Activated CD8-positive, alpha-beta T cell treated with anti-CD3 and anti-CD28 coated beads for 36 hours (primary cell): ENCODE data around the gene PTPA. TPM values are rescaled to one million over a fixed set of nuclear protein-coding genes. Genes with fewer than 3 reads are reported as not detected.

Source experiments
- ATAC-seq: fragments of 200-7000 bp; cut with Tn5 transposase; one replicate; pipeline ENCODE4 v1.10.0; 2021; ENCODE audit warnings: mild to moderate bottlenecking, moderate library complexity
- CTCF ChIA-PET: fragments of 350-600 bp; sonication (Branson Sonifier 250); formaldehyde crosslinking; loops from one replicate; lab custom pipeline; 2021; ENCODE audit warnings: antibody characterized with exemption; lab: Charles Lee
- POLR2A ChIA-PET: fragments of 350-600 bp; sonication (Branson Sonifier 250); formaldehyde crosslinking; loops from one replicate; lab custom pipeline; 2021; ENCODE audit warnings: antibody characterized with exemption; lab: Charles Lee
- DNase-seq: peaks from one replicate; pipeline ENCODE4 v3.0.0-alpha.2; 2020
- H3K27ac Mint-ChIP-seq: one replicate; pipeline ENCODE4 v1.8.0; 2021; ENCODE audit warnings: mild to moderate bottlenecking, mixed read lengths
- H3K27me3 Mint-ChIP-seq: one replicate; pipeline ENCODE4 v1.8.0; 2021; ENCODE audit warnings: mixed read lengths
- H3K36me3 Mint-ChIP-seq: one replicate; pipeline ENCODE4 v1.8.0; 2021; ENCODE audit warnings: low read depth, mixed read lengths
- H3K4me1 Mint-ChIP-seq: one replicate; pipeline ENCODE4 v1.8.0; 2021; ENCODE audit warnings: low read depth, mixed read lengths
- H3K4me3 Mint-ChIP-seq: one replicate; pipeline ENCODE4 v1.8.0; 2021; ENCODE audit warnings: mild to moderate bottlenecking, moderate library complexity, mixed read lengths
- H3K9me3 Mint-ChIP-seq: one replicate; pipeline ENCODE4 v1.8.0; 2021; ENCODE audit warnings: mixed read lengths
- intact Hi-C: fragments of 100-400 bp; cut with micrococcal nuclease; formaldehyde crosslinking; loops from one replicate; pipeline ENCODE4 v1.10.0; 2022
- total RNA-seq, 2 experiments: library from RNA; stranded (reverse); gene quantifications; one replicate each; pipeline ENCODE4 v1.2.3, GENCODE V29; 2021
- TF ChIP-seq, protein P1 (sequence below): fragments of 200-600 bp; IDR thresholded peaks from one replicate; pipeline ENCODE4 v1.8.0; 2022; ENCODE audit warnings: antibody characterized with exemption, mild to moderate bottlenecking

Gene PTPA
- total RNA-seq, 2 experiments from 2014 or later = 95.3 to 98.5 TPM

DNA sequence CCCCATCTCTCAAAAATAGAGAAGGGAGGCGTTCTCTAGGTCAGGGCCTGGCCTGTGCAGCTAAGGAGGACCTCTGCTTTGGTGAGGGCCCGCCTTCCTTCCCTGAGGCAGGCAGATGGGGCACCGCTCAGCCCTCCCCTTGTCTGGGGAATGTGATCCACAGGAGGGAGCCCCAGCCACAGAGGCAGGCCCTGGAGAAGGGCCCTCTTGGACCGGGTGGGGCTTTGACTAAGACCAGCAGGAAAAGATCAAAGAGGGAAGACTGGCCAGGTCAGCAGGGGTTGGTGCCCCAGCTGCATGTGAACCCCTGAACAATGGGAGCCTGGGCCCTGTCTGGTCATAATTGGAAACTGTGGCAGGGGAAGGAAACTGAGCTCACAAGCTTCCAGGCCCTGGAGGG is 21.9 kb downstream of the PTPA start:
- ChIA-PET POLR2A (no interaction called here), CTCF (interaction anchor here (1.1 to 3.9 kb wide), 7 partner anchors 8 to 596 kb away, joined by 3 to 116 read pairs (median 14); partner anchors contain the start of gene PTPA)
- ATAC-seq (no peak), DNase-seq (no peak)
- peaks cover 7% of the 10 kb centered on the region for H3K4me1 Mint-ChIP-seq
- H3K4me3 Mint-ChIP-seq = no peak overlapping the region
- no peaks in the 10 kb centered on the region for H3K9me3 Mint-ChIP-seq
- H3K36me3 Mint-ChIP-seq = peaks cover 19% of the 10 kb centered on the region
- intact Hi-C loops = no loop called here
- H3K27ac Mint-ChIP-seq = no peak overlapping the region
- TF ChIP-seq, protein P1, sequence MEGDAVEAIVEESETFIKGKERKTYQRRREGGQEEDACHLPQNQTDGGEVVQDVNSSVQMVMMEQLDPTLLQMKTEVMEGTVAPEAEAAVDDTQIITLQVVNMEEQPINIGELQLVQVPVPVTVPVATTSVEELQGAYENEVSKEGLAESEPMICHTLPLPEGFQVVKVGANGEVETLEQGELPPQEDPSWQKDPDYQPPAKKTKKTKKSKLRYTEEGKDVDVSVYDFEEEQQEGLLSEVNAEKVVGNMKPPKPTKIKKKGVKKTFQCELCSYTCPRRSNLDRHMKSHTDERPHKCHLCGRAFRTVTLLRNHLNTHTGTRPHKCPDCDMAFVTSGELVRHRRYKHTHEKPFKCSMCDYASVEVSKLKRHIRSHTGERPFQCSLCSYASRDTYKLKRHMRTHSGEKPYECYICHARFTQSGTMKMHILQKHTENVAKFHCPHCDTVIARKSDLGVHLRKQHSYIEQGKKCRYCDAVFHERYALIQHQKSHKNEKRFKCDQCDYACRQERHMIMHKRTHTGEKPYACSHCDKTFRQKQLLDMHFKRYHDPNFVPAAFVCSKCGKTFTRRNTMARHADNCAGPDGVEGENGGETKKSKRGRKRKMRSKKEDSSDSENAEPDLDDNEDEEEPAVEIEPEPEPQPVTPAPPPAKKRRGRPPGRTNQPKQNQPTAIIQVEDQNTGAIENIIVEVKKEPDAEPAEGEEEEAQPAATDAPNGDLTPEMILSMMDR = no peak
- no peaks in the 10 kb centered on the region for H3K27me3 Mint-ChIP-seq

DNA sequence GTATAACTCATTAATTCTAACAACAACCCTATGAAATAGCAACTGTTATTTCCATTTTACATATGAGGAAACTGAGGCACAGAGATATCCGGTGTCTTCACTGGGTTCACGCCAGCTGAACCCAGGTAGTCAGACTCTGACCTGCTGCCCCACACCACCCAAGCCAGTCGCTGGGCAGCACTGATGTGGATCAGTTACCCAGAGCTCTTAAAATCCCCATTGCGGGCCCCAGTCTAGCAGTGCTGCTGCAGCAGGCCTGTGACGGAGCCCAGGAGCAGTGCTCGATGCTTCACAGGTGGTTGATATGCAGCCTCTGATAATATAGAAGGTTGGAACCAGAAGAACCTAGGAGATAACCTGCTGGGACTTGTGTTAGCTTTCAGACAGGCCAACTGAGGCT is 24.3 kb downstream of the PTPA start:
- TF ChIP-seq, protein P1 = no peak
- H3K36me3 Mint-ChIP-seq = peaks cover 23% of the 10 kb centered on the region
- no peak for DNase-seq
- no peak overlapping the region for H3K27ac Mint-ChIP-seq
- no peaks in the 10 kb centered on the region for H3K27me3 Mint-ChIP-seq
- H3K9me3 Mint-ChIP-seq = no peaks in the 10 kb centered on the region
- CTCF ChIA-PET = interaction anchor here (1.2 to 2.3 kb wide), 3 partner anchors 7 to 489 kb away, joined by 4 to 14 read pairs (median 5); no protein-coding TSS in a partner anchor
- H3K4me3 Mint-ChIP-seq = no peak overlapping the region
- peaks cover 20% of the 10 kb centered on the region for H3K4me1 Mint-ChIP-seq
- intact Hi-C loops = loop anchor here (5.0 kb wide), 1 partner anchor 477 kb away; no protein-coding TSS in a partner anchor
- no peak for ATAC-seq
- POLR2A ChIA-PET = no interaction called here

DNA sequence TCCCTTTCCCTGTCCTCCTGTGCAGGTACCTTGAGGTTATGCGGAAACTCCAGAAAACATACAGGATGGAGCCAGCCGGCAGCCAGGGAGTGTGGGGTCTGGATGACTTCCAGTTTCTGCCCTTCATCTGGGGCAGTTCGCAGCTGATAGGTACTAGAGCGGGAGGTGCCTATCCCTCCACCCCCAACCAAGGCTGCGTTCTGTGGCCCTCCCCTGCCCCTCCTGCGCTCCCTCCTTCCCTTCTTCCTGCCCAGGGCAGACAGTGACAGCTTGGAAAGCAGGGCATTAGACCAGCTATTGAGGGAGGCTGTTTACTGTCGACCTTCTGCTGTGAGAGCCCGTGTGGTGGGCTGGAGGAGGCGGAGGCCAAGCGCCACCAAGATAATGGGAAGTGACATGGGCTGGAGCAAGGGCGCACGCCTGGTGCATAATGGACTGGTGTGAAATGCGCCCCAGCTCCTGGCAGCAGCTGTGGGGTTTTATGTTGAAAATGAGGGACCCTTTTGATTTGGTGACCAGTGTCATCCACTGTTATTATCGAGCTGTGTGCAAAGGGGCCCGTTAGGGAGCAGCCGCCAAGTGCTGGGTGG is 25.3 kb downstream of the PTPA start:
- no peaks in the 10 kb centered on the region for H3K27me3 Mint-ChIP-seq
- H3K4me3 Mint-ChIP-seq = no peak overlapping the region
- ChIA-PET CTCF (interaction anchor here (0.6 to 5.3 kb wide), 5 partner anchors 37 to 488 kb away, joined by 3 to 65 read pairs (median 6); no protein-coding TSS in a partner anchor), POLR2A (interaction anchor here (2.0 kb wide), 1 partner anchor 15 kb away, joined by 5 read pairs; no protein-coding TSS in a partner anchor)
- peaks cover 25% of the 10 kb centered on the region for H3K4me1 Mint-ChIP-seq
- H3K36me3 Mint-ChIP-seq = peaks cover 18% of the 10 kb centered on the region
- no peaks in the 10 kb centered on the region for H3K9me3 Mint-ChIP-seq
- ATAC-seq (no peak), DNase-seq (no peak)
- H3K27ac Mint-ChIP-seq = no peak overlapping the region
- TF ChIP-seq, protein P1 = no peak
- intact Hi-C loops = loop anchor here (5.0 kb wide), 1 partner anchor 476 kb away; no protein-coding TSS in a partner anchor

DNA sequence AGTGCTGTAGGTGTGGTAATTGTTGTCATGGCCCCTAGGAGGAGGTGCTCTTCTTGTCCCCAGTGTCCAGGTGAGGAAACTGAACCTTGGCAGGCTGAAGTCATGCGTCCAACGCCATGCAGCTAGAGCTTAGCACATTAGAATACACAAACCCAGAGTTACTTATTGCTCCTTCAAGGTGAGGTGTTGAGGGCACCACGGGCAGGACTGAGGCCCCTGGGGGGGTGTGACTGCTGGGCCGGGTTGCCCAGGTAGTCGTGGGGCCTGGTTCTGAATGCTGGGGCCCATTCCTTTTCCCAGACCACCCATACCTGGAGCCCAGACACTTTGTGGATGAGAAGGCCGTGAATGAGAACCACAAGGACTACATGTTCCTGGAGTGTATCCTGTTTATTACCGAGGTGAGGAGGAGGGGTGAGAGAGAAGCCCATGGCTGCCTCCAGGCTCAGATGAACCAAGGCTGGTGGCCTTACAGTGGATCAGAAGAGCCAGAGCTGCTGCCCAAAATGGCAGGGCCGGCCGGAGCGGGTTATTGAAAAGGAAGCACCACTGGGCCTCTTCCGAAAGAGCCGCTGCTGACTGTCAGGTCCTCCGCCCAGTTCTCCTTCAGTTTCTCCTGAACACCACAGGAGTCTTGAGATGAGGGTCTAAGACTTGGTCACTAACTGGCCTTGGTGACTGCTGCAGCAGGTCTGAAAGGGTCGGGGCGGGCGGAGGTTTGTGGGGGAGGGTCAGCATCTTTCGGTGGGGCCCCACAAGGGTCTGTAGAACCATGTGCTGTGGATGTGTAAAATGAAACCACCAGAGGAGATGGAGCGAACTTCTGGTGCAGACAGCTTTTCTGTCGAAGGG is 26.3 kb downstream of the PTPA start:
- Mint-ChIP-seq H3K4me1 (peaks cover 30% of the 10 kb centered on the region), H3K27ac (peak overlapping the region; percentile 34), H3K36me3 (peaks cover 16% of the 10 kb centered on the region), H3K4me3 (no peak overlapping the region), H3K9me3 (no peaks in the 10 kb centered on the region), H3K27me3 (no peaks in the 10 kb centered on the region)
- ChIA-PET POLR2A (interaction anchor here (1.6 to 2.0 kb wide), 3 partner anchors 14 to 323 kb away, joined by 4 to 6 read pairs (median 5); partner anchors contain the start of gene PTPA), CTCF (interaction anchor here (0.6 to 7.4 kb wide), 14 partner anchors 6 to 505 kb away, joined by 3 to 131 read pairs (median 18); partner anchors contain the start of genes C9orf50 and NTMT1)
- DNase-seq (no peak), ATAC-seq (no peak)
- intact Hi-C loops = loop anchor here (5.0 kb wide), 1 partner anchor 475 kb away; no protein-coding TSS in a partner anchor
- TF ChIP-seq, protein P1 = no peak
